GM19023 (cell line): ENCODE measurements around the gene ACE.

Source experiments
- ATAC-seq: cut with Tn5 transposase; IDR thresholded peaks from one replicate; pipeline ENCODE4 v1.9.1; 2021; ENCODE audit warnings: mild to moderate bottlenecking, moderate library complexity; ENCODE audit not compliant: unreplicated experiment

The ACE gene

DNA sequence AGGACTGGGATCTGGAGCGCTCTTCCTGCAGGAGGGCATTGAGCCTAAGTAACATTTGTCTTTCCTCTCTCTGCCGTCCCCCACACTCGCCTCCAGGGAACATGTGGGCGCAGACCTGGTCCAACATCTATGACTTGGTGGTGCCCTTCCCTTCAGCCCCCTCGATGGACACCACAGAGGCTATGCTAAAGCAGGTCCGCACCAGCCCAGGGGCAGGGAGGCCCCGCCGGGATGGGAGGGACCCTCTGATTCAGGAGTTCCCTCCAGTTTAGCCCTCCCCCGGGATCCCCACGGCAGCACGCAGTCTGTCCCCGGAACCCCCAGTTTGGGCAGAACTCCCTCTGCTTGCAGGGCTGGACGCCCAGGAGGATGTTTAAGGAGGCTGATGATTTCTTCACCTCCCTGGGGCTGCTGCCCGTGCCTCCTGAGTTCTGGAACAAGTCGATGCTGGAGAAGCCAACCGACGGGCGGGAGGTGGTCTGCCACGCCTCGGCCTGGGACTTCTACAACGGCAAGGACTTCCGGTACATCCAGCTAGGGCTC is 14.1 kb downstream of the ACE start:
- no peak for ATAC-seq

DNA sequence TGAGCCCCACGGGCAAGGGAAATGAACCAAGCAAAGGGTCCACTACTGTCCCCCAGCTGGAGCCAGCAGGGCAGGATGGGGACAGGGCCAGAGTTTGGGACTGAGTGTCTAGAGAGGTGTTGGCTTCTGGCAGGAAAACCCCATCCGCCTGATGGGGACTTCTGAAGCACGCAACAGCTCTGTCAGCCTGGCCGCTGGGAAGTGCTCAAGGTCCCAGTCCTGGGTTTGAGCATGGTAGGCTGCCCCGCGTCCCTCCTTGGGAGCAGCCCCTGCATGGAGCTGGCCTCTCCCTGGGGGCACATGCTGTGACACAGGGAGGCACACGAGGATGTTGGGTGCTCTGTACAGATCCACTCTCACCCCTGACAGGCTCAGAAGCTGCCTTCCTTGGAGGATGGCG is 14.6 kb downstream of the ACE start:
- no peak for ATAC-seq

GRCh38 chr17:63491977-63492618 is 15.2 kb downstream of the ACE start:
- ATAC-seq: no peak

- no peak for ATAC-seq
Observed at GRCh38 chr17:63492940-63493339, 16.1 kb downstream of the ACE start.

DNA sequence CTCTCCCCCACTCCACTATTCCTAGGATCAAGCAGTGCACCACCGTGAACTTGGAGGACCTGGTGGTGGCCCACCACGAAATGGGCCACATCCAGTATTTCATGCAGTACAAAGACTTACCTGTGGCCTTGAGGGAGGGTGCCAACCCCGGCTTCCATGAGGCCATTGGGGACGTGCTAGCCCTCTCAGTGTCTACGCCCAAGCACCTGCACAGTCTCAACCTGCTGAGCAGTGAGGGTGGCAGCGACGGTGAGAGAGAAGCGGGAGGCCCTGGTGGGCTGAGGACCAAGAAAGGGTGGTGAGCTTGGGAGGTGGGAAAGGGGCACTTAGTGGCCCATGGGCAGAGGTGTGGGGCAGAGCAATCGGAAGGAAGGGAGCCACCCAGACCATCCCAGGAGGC is 16.6 kb downstream of the ACE start:
- ATAC-seq: no peak

DNA sequence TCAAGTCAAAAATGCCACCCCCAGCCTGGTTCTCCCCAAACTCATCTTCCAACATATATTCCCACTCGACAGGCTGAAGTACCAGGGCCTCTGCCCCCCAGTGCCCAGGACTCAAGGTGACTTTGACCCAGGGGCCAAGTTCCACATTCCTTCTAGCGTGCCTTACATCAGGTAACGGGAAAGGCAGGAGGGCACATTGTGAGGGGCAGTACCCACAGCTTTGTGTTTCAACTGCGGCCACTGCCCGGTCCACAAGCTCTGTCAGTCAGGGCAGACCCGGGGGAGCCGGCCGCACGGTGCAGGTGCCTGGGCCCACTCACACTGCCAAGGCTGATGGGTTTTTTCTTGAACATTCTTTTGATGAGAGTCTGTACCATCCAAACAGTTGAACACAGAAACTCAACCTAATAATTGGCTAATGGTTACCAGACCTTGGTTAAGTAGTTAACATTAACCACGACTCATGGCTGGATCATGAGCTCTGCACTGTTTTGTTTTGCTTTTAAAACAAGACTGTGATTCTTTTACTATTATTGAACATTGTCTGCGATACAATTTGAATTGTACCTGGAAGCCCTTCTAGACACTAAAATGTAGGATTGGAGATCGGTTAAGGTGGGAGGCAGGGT is 17.6 kb downstream of the ACE start:
- ATAC-seq: no peak

- ATAC-seq: no peak
Observed at GRCh38 chr17:63495491-63495890, 18.6 kb downstream of the ACE start.

DNA sequence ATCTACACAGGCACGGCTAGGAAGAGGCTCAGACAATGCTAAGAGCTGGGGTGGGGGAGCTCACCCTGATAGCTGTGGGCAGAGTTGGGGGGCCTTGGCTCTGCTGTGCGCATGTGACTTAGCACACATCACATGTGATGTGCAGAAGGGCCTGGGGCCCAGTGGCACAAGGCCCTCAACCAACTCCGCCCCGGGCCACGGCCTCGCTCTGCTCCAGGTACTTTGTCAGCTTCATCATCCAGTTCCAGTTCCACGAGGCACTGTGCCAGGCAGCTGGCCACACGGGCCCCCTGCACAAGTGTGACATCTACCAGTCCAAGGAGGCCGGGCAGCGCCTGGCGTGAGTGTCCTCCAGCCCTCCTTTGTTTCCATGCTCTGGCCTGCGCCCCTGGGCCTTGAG is 19.3 kb downstream of the ACE start:
- ATAC-seq: no peak

- no peak for ATAC-seq
Observed at GRCh38 chr17:63496663-63497400, 20.0 kb downstream of the ACE start.

- no peak for ATAC-seq
Observed at GRCh38 chr17:63497708-63498483, 21.0 kb downstream of the ACE start.

- ATAC-seq: no peak
Observed at GRCh38 chr17:63498626-63499195, 21.9 kb downstream of the ACE start.

- ATAC-seq: no peak
Observed at GRCh38 chr17:63500543-63501390, 23.9 kb downstream of the ACE start.

GRCh38 chr17:63503341-63503705 is 26.5 kb downstream of the ACE start:
- ATAC-seq: no peak

DNA sequence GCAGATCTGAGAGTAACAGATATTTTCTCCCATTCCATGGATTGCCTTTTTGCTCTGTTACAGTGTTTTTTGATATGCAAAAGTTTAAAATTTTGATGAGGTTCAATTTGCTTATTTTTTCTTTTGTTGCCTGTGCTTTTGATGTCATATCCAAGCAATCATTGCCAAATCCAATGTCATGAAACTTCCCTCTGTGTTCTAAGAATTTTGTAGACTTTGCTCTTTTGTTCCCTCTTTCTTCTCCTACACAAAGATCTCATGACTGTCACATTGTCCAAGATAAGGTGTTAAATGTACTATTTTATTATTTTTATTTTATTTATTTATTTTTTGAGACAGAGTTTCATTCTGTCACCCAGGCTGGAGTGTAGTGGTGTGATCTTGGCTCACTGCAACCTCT is 27.4 kb downstream of the ACE start:
- ATAC-seq: no peak

DNA sequence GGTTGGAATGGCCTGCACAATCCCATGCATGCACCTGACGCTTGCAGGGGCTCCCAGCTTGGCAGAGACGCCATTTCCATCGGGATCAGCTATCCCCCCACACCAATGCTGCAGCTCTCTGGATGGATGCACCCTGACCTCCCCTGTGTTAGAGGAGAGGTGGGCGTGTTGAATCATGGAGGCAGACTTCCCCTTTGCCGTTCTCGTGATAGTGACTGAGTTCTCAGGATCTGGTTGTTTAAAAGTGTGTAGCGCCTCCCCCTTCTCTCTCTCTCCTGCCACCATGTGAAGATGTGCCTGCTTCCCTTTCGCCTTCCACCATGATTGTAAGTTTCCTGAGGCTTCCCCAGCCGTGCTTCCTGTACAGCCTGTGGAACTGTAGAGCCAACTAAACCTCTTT is 28.5 kb downstream of the ACE start:
- no peak for ATAC-seq

DNA sequence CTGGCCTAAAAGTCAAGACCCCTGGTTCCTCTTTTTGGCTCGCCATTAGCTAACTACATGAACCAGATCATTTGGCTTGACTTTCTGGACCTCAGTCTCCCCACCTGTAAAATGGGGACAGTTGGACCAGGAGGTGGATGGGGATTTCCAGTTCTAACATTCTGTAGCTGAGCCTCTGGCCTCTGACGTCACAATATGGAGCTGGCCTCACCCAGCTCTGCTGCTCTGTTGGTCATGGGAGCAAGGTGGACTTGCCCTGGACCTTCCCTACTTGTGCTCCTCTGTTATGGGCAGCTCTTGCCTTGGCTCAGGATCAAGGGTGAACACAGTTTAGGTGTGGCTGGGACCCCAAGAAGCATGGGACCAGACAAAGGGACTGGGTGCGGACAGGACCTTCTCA is 29.8 kb downstream of the ACE start:
- ATAC-seq: no peak

DNA sequence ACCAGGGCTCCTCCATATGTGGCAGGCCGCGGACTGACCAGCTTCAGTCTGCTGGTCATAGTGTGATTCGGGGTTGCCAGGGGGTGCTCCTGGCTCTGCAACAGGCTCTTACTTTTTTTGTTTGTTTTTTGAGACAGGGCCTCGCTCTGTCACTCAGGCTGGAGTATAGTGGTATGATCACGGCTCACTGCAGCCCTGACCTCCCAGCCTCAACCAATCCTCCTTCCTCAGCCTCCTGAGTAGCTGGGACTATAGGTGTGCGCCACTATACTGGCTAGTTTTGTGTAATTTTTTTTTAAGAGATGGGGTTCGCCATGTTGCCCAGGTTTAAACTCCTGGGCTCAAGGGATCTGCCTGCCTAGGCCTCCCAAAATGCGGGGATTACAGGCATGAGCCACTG is 34.5 kb downstream of the ACE start:
- ATAC-seq: no peak

DNA sequence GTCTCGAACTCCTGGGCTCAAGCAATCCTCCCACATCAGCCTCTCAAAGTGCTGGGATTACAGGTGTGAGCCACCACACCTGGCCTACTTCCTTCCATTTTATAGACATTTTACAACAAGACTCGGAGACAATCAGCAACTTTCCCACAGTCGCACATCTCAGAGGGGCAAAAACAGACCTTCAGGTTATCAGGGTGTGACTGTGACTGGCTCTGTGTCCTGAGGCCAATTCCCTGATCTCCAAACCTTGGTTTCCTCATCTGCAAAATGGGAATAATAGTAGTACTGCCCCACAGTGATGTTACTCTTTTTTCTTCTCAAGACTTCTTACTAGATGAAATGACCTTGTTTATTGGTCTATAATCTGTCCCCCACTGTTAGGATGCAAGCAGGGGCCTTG is 35.5 kb downstream of the ACE start:
- no peak for ATAC-seq

- ATAC-seq: no peak
Observed at GRCh38 chr17:63512896-63513644, 36.2 kb downstream of the ACE start.
